Measurements from ENCODE around the gene ZNF385B. TPM values are rescaled to one million over a fixed set of nuclear protein-coding genes. Genes with fewer than 3 reads are reported as not detected.

ZNF385B gene
- total and polyA plus RNA-seq, 4 donors = 3.0 to 7.2 (median 3.9) TPM

GRCh38 chr2:179898873-179899272, 37.5 kb upstream of the ZNF385B start:
- Histone ChIP-seq H3K9ac (ENCODE audit: low read depth in 1 of 2, low read length in 2 of 2) (no peak overlapping the region), H3K4me3 (ENCODE audit: low read depth in 1 of 3, low read length in 3 of 3) (no peak overlapping the region), H3K4me1 (ENCODE audit: control insufficient read depth in 4 of 4, insufficient read depth in 4 of 4, low read length in 3 of 4) (no peaks in the 10 kb centered on the region), H3K36me3 (ENCODE audit: control insufficient read depth in 4 of 4, insufficient read depth in 3 of 4, low read depth in 1 of 4, low read length in 3 of 4) (no peaks in the 10 kb centered on the region), H3K27ac (ENCODE audit: low read depth in 1 of 2, low read length in 2 of 2) (no peak overlapping the region), H3K27me3 (ENCODE audit: control insufficient read depth in 4 of 4, insufficient read depth in 4 of 4, low read length in 3 of 4) (no peaks in the 10 kb centered on the region), H3K9me3 (ENCODE audit: control insufficient read depth in 4 of 4, low read length in 3 of 4) (no peaks in the 10 kb centered on the region)
- TF ChIP-seq JUND (IDR thresholded peaks at IDR 0.05) (no peak), CTCF (IDR thresholded peaks at IDR 0.05; ENCODE audit: low read depth, low read length, missing input control) (peak; percentile 18), RXRA (IDR thresholded peaks at IDR 0.05) (peak in 1 of 2 donors; percentile 47), GABPA (IDR thresholded peaks at IDR 0.05 in 1 of 2, conservative IDR thresholded peaks at IDR 0.05 in 1 of 2) (no peak), RAD21 (IDR thresholded peaks at IDR 0.05) (peak; percentile 62 to 75), FOXA2 (IDR thresholded peaks at IDR 0.05) (no peak)
- 82% methylated on average over 4 of the region's 4 CpGs for WGBS
- DNase-seq (ENCODE audit: low spot score) = peak; percentile 41

- DNase-seq (ENCODE audit: low spot score) = no peak
- TF ChIP-seq HNF4A (conservative IDR thresholded peaks at IDR 0.05) (no peak), ATF3 (IDR thresholded peaks at IDR 0.05) (no peak), SP1 (IDR thresholded peaks at IDR 0.05) (no peak), FOXA1 (IDR thresholded peaks at IDR 0.05) (no peak), YY1 (IDR thresholded peaks at IDR 0.05) (no peak), RXRA (IDR thresholded peaks at IDR 0.05) (no peak), JUND (IDR thresholded peaks at IDR 0.05) (no peak)
Observed at GRCh38 chr2:179893616-179894015, 32.2 kb upstream of the ZNF385B start.

GRCh38 chr2:179891237-179891636, 29.8 kb upstream of the ZNF385B start:
- Histone ChIP-seq H3K9ac (ENCODE audit: low read depth in 1 of 2, low read length in 2 of 2) (no peak overlapping the region), H3K4me3 (ENCODE audit: low read depth in 1 of 3, low read length in 3 of 3) (no peak overlapping the region), H3K27me3 (ENCODE audit: control insufficient read depth in 4 of 4, insufficient read depth in 4 of 4, low read length in 3 of 4) (no peaks in the 10 kb centered on the region), H3K36me3 (ENCODE audit: control insufficient read depth in 4 of 4, insufficient read depth in 3 of 4, low read depth in 1 of 4, low read length in 3 of 4) (no peaks in the 10 kb centered on the region), H3K9me3 (ENCODE audit: control insufficient read depth in 4 of 4, low read length in 3 of 4) (no peaks in the 10 kb centered on the region), H3K4me1 (ENCODE audit: control insufficient read depth in 4 of 4, insufficient read depth in 4 of 4, low read length in 3 of 4) (no peaks in the 10 kb centered on the region), H3K27ac (ENCODE audit: low read depth in 1 of 2, low read length in 2 of 2) (no peak overlapping the region)
- WGBS = 85% methylated on average over 2 of the region's 2 CpGs
- DNase-seq (ENCODE audit: low spot score) = no peak
- TF ChIP-seq YY1 (IDR thresholded peaks at IDR 0.05) (no peak), RAD21 (IDR thresholded peaks at IDR 0.05) (no peak), HNF4G (IDR thresholded peaks at IDR 0.05) (no peak), NR2F2 (IDR thresholded peaks at IDR 0.05) (no peak), GABPA (IDR thresholded peaks at IDR 0.05 in 1 of 2, conservative IDR thresholded peaks at IDR 0.05 in 1 of 2) (no peak), RXRA (IDR thresholded peaks at IDR 0.05) (no peak), ZBTB33 (IDR thresholded peaks at IDR 0.05) (no peak), EGR1 (IDR thresholded peaks at IDR 0.05; ENCODE audit: low read depth in 2 of 2) (no peak), TAF1 (conservative IDR thresholded peaks at IDR 0.05) (no peak), FOXA2 (IDR thresholded peaks at IDR 0.05) (no peak), MAX (IDR thresholded peaks at IDR 0.05) (no peak), ATF3 (IDR thresholded peaks at IDR 0.05) (no peak), CTCF (IDR thresholded peaks at IDR 0.05; ENCODE audit: low read depth, low read length, missing input control) (no peak), REST (IDR thresholded peaks at IDR 0.05) (no peak)

More at GRCh38 chr2:179893616-179894015, 32.2 kb upstream of the ZNF385B start:
- no peaks in the 10 kb centered on the region for H3K27me3 ChIP-seq (ENCODE audit: control insufficient read depth in 4 of 4, insufficient read depth in 4 of 4, low read length in 3 of 4)
- no peak overlapping the region for H3K27ac ChIP-seq (ENCODE audit: low read depth in 1 of 2, low read length in 2 of 2)
- WGBS = 92% methylated on average over 3 of the region's 3 CpGs
- H3K4me3 ChIP-seq (ENCODE audit: low read depth in 1 of 3, low read length in 3 of 3) = no peak overlapping the region
- no peak overlapping the region for H3K9ac ChIP-seq (ENCODE audit: low read depth in 1 of 2, low read length in 2 of 2)
- H3K9me3 ChIP-seq (ENCODE audit: control insufficient read depth in 4 of 4, low read length in 3 of 4) = no peaks in the 10 kb centered on the region
- no peaks in the 10 kb centered on the region for H3K4me1 ChIP-seq (ENCODE audit: control insufficient read depth in 4 of 4, insufficient read depth in 4 of 4, low read length in 3 of 4)
- no peaks in the 10 kb centered on the region for H3K36me3 ChIP-seq (ENCODE audit: control insufficient read depth in 4 of 4, insufficient read depth in 3 of 4, low read depth in 1 of 4, low read length in 3 of 4)
